Measurements from ENCODE around the gene SP4. TPM values are rescaled to one million over a fixed set of nuclear protein-coding genes. Genes with fewer than 3 reads are reported as not detected.

The SP4 gene
- total RNA-seq (2022; extraction: Qiagen RNA extraction; ENCODE audit: low read depth): 0.91 to 1.2 TPM (median 1.1 TPM) in 5 replicates

DNA sequence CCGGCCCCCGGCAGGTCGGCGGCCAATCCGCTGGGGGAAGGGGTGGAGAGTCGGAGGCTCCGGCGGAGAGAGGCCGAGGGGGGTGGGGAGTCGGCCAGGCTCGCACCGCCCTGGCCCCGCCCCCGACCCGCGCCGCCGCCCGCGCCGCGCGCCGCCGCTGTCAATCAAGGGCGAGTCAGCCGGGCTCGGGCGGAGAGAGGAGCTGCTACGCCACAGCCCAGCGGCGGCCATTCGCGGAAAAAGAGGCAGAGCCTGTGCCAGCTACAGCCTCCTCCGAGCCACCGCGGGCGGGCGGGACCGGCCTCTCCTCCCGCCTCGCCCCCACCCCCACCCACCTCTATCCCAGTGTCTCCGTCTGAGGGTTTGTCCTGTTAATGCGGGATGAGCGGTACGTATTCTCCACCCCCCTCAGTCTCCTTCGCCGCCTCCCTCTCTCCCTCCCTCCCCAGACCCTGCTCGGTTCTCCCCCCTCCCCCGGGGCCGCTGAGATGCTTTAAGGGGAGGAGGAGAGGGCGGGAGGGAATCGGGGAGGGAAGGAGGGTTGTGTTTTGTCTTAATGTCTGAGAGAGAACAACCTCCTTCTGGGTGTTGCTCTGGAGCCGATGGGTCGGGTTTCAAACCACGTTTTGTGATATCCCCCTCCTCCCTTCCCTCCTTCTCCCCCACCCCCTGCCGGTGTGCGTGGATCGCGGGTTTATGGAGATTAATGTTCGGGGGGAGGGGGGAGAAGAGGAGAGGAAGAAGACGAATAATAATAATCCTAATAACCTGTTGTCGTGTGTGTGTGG, at the start of gene SP4:
TSS of gene SP4 (plus strand) at position 213 of the 788 bp plus-strand sequence. CDS start at position 382, 169 bp downstream.

DNA sequence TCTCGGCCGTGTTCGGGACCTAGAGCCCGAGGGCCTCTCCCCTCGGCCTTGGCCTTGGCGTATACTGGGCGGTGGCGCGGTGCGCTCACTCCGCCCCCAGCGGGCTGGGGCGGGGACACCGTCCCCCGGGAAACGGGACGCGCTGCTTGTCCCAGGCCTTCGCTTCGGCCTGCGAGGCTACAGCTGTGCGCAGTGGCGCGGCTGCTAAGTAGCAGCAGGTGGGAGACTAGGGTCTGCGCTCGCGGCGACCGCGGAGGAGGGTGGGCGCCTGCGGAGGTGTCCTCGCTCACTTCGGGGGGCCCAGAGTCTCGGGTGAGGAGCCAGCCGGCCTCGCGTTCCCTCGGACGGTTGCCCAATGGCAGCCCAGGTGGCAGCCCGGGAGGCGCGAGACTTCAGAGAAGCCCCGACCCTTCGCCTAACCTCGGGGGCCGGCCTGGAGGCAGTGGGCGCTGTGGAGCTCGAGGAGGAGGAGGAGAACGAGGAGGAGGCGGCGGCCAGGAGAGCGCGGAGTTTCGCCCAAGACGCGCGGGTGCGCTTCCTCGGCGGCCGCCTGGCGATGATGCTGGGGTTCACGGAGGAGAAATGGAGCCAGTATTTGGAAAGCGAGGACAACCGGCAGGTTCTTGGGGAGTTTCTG, 115.1 kb downstream of the SP4 start, which contains the start of gene DNAH11:
TSS of gene DNAH11 (plus strand) at position 149 of the 637 bp plus-strand sequence. CDS start at position 356, 207 bp downstream.

Other genes starting within 250 kb of the SP4 start
- 0.04 to 0.41 TPM (median 0.23 TPM) in 5 replicates for gene DNAH11, start 115.0 kb downstream of the SP4 start, total RNA-seq (2022; extraction: Qiagen RNA extraction; ENCODE audit: low read depth)

Measured in A549 treated with RU486 at 1 μM for 4 hours (cell line).